Effector CD4-positive, alpha-beta T cell (primary cell): ENCODE results near the gene PLXND1.
"Not testable (repeated sequence)": the region's sequence is repeated elsewhere in the genome, so short reads cannot be mapped to it uniquely, and the experiment has no call there.

Experiments used
- DNase-seq: peaks from one replicate; pipeline ENCODE4 v3.0.0-alpha.2; 2020
- total RNA-seq: gene quantifications from one replicate; lab custom pipeline; 2026; lab: John Stamatoyannopoulos, UW

Gene PLXND1, protein sequence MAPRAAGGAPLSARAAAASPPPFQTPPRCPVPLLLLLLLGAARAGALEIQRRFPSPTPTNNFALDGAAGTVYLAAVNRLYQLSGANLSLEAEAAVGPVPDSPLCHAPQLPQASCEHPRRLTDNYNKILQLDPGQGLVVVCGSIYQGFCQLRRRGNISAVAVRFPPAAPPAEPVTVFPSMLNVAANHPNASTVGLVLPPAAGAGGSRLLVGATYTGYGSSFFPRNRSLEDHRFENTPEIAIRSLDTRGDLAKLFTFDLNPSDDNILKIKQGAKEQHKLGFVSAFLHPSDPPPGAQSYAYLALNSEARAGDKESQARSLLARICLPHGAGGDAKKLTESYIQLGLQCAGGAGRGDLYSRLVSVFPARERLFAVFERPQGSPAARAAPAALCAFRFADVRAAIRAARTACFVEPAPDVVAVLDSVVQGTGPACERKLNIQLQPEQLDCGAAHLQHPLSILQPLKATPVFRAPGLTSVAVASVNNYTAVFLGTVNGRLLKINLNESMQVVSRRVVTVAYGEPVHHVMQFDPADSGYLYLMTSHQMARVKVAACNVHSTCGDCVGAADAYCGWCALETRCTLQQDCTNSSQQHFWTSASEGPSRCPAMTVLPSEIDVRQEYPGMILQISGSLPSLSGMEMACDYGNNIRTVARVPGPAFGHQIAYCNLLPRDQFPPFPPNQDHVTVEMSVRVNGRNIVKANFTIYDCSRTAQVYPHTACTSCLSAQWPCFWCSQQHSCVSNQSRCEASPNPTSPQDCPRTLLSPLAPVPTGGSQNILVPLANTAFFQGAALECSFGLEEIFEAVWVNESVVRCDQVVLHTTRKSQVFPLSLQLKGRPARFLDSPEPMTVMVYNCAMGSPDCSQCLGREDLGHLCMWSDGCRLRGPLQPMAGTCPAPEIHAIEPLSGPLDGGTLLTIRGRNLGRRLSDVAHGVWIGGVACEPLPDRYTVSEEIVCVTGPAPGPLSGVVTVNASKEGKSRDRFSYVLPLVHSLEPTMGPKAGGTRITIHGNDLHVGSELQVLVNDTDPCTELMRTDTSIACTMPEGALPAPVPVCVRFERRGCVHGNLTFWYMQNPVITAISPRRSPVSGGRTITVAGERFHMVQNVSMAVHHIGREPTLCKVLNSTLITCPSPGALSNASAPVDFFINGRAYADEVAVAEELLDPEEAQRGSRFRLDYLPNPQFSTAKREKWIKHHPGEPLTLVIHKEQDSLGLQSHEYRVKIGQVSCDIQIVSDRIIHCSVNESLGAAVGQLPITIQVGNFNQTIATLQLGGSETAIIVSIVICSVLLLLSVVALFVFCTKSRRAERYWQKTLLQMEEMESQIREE (N-terminal part only)
- 5.1 reads per million, percentile 20 among the genes with 10 or more reads in this experiment for total RNA-seq

DNA sequence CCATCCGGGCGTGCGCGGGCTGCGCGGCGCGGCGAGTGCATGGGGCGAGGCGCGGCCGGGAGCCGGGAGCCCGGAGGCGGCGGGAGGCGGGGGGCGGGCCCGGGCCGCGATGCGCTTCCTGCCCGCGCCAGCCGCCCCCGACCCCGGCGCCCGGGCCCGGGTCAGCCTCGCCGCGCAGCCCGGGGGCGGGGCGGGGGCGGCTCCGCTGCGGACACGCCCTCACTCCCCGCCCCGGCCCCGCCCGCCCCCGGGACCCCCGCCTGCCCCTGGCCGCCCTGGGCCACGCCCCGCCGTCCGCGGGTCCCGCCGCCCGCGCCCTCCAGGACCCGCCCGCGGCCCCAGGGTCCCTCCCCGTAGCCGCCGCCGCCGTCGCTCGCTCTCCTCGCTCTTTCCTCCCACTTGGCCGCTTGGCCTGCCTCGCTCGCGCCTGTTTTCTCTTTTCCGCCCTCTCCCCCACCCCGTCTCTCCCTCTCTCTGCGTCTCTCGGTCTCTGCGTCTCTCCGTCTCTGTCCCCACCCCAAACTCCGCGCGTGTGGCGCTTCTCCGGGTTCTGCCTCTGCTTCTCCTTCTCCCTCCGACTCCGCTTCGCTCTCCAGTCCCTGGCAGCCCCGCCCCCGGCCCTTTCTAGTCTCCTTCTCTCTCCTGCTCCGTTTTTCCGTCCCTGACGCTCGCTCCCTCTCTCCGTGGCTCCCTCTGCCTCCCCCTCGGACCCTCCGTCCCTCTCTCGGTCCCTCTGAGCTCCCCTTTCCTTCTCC is at the start of gene PLXND1:
PLXND1 (minus strand) TSS at position 41 of the 755 bp plus-strand sequence; CDS start at position 4, 37 bp downstream.
- DNase-seq, result peak; percentile 37

DNA sequence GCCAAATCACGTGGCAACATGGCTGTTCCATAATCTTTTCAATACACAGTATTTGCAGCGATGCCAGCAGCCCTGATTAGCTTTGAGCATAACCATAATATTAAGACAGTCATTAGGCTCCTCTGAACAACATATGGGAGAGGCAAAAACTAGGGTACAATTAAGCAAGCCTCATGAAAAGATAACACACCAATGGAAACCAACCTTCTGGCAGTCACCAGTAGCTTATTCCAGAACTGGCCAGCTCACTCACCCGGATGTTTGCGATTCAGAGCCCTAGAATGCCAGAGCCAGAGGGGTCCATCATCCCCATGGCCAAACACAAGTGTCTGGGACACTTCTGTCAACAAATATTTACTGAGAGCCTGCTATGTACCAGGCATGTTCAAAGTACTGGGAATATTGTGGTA is 48.8 kb upstream of the PLXND1 start:
- no peak for DNase-seq

DNA sequence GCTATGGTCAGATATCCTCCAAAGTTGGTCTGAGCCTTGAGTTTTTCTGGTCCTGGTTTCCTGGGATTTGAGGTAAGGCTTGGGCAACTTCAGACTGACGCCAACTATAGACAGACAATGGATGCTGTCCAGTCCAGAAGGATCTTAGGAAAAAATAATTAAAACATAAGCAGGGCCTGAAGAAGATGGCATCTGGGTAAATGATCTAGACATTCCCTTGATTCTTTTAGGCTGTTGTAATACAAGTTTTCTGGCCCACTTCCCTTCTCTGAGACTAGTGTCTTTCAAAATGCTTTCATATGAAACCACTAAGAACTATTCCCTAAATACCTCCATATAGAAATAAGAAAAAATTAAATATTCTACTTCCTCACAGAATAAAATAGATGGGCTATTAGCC is 47.7 kb upstream of the PLXND1 start:
- no peak for DNase-seq

DNA sequence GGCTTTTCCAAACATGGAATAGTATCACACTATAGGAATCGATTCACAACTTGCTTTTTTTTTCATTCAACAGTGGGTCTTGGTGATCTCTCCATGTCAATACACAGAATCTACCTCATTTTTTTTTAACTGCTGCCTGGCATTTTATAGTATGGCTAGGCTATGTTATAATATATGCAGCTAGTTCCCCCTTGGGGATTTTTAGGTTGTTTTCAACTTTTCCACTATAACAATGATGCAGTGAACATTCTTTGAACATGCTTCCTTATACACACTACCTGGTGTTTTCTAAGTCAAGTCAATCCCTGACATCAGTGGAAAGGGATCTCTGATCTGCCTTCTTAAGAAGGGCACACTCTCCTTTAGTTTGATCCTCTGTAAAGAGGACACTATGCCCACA is 46.5 kb upstream of the PLXND1 start:
- DNase-seq, result no peak

DNA sequence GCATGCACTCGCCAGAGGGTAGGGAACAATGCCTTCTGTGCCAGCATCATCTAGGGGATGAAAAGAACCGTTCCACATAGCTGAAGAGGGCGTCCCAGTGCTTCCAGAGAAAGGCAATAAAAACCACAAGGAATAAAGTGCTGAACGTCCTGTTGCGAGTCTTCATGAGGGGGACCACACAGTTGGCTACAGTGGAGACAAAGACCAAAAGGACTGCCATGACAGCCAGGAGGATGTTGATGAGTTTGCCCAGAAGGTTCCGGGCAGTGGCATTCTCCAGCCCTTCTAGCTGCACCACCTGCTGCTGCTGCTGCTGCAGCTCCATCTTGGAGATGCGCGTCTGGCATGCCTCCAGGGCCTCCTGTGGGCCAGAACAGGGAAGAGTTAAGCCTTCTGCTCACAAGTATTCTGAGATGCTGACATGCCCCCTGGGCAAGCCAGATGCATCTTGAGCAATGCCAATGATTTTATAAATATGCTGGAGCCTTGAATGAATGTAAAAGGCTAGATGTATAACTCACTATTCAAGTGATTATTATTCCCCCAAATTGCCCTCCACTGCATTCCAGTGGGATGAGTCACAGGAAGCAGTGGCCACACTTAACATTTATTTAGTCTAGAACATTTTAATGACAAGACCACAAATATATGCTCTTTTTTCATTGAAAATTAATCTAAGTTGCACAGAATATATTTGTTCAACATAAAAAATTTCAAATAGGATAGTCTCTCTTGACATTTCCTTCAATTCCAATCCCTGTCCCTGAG is 45.1 kb upstream of the PLXND1 start:
- no peak for DNase-seq

DNA sequence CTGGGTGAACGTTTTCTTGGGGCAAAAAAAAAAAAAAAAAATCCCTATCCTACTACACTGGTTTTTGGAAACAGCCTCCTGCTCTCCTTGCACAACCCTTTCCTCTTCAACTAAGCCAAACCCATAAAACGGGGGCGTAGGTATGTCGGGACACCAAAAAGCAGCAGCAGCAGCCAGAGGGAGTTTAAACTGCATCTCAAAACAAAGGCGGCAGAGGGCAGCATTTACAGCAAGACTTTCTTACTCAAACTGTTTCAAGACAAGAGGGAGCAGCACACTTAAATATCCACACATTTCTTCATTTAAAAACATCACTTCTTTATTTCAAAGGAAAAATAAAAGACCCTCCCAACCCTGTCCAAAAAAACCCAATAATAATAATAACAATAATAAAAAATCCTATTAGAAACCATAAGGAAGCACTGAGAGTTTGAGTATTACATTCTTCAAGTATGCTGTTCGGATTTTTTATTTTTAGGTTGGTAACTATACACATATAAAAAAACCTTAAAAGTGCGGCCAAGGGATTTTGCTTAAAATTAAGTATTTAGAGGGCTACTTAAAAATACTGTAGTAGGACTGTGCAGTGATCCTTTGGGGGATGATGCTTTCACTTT is 43.9 kb upstream of the PLXND1 start:
- DNase-seq, result peak; percentile 17

DNA sequence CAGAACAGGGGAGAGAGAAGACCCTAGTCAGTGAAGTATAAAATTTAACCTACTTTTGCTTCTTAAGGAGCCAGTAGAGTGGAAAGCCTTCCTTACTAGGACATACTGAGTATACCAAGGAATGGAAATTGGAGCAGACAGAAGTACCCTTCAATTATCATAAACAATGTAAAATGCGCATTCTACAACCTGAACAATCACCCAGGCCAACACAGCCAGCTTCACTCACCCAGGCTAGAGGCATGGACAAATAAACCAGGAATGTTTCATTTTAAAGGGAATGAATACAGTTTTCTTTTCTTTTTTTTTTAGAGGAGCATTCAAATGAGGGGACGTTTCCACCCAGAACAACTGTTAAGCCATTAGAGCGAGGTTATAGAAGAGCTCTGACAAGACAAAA is 41.9 kb upstream of the PLXND1 start:
- DNase-seq, result no peak

DNA sequence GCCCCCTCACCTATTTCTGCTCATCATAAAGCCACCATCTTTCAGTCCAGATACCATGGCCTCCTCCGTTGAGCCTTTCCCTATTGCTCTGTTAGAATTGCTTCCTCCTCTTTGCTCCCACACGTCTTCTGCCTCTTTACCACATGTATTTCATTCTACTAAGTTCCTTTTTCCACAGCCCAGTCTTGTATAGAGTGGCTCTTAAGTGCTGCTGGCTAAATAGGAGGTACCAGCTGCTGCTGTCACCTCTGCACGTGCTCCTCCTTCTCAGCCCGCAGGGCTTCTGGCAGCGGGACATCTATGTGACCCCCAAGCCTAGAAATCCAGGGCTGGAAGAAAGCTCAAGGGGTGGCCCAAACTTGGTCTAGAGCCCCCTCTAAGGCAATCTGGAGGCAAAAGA is 38.8 kb upstream of the PLXND1 start:
- DNase-seq, result no peak

DNA sequence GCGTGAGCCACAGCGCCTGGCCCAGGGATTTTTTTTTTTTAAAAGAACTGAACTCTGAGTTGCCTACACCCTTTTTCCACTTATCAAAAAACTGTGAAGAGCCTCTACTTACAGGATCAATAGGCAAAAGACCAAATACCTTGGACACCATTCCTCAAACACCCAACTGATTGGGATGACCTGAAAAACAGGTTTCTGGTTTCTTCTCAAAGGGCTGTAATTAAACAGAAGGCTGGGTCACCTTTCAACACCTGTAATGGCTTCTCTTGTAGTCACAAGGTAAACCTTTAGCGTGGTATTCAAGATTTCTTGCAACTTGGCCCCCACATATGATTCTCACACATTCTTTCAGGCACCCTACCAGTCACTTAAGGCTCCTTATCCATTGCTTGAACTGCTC is 38.4 kb upstream of the PLXND1 start:
- DNase-seq, result no peak

DNA sequence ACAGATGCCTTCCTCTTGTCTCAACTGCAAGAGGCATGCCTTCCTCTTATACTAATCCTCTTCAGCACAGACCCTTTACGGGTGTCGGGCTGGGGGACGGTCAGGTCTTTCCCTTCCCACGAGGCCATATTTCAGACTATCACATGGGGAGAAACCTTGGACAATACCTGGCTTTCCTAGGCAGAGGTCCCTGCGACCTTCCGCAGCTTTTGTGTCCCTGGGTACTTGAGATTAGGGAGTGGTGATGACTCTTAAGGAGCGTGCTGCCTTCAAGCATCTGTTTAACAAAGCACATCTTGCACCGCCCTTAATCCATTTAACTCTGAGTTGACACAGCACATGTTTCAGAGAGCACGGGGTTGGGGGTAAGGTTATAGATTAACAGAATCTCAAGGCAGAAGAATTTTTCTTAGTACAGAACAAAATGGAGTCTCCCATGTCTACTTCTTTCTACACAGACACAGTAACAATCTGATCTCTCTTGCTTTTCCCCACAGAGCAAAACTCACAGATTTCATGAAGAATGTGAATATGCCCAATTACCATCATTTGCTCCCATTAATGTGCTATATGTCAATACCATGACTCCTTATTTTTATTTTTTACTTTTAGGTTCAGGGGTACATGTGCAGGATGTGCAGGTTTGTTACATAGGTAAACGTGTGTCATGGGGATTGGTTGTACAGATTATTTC is 35.2 kb upstream of the PLXND1 start:
- DNase-seq, result not testable (repeated sequence)

DNA sequence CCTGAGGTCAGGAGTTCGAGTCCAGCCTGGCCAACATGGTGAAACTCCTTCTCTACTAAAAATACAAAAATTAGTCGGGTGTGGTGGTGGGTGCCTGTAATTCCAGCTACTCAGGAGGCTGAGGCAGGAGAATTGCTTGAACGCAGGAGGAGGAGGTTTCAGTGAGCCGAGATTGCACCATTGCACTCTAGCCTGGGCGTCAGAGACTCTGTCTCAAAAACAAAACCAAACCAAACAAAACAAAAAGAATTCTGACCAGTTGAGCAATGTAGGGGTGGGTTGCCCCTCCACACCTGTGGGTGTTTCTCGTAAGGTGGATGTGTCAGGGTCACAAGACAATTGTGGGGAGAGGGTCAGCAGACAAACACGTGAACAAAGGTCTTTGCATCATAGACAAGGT is 34.5 kb upstream of the PLXND1 start:
- not testable (repeated sequence) for DNase-seq

DNA sequence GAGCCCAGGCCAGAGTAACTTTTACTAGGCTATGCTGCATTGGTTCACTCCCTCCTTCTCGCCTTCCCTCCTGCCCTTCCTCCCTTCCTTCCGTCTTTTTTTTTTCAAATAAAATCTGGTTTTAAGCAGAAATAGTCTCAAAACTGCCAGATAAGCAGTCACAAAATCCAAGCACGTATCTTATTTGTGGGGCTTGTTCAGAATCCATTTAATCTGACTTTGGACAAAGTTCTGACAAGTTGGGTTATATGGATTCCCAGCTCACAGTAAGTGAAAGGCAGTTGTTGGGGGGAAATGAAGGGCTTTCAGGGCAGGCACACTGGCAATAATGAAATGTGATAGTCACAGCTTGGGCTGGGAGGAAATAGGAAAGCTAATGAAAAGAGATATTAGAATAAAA is 32.0 kb upstream of the PLXND1 start:
- DNase-seq, result no peak

DNA sequence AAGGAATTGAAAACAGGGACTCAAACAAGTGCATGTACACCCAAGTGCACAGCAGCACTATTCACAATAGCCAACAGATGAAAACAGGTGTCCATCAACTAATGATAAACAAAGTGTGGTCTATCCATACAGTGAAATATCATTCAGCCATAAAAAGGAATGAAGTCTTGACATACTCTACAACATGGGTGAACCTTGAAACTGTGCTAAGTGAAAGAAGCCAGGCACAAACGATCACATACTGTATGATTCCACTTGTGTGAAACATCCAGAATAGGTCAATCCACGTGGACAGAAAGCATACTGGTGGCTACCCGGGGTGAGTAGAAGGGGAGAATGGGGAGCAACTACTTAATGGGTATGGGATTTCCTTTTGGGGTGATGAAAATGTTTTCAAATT is 29.6 kb upstream of the PLXND1 start:
- no peak for DNase-seq

DNA sequence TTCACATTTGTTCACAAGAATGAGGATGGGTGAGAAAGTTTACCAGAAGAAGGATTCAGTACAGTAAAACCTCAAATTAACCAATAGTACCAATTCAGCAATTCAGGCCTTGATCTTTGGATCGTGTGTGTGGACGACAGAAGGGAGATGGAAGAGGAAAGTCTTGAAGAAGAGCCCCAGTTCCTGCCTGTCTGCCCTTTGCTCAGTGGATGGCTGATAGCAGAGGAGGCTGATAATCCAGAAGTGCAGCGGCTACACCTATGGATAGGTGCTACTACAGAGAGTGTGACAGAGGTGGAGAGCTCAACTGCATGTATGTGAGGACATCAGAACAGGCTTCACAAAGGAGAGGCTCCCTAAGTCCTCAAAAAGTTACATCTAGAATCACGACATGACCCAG is 29.2 kb upstream of the PLXND1 start:
- no peak for DNase-seq

DNA sequence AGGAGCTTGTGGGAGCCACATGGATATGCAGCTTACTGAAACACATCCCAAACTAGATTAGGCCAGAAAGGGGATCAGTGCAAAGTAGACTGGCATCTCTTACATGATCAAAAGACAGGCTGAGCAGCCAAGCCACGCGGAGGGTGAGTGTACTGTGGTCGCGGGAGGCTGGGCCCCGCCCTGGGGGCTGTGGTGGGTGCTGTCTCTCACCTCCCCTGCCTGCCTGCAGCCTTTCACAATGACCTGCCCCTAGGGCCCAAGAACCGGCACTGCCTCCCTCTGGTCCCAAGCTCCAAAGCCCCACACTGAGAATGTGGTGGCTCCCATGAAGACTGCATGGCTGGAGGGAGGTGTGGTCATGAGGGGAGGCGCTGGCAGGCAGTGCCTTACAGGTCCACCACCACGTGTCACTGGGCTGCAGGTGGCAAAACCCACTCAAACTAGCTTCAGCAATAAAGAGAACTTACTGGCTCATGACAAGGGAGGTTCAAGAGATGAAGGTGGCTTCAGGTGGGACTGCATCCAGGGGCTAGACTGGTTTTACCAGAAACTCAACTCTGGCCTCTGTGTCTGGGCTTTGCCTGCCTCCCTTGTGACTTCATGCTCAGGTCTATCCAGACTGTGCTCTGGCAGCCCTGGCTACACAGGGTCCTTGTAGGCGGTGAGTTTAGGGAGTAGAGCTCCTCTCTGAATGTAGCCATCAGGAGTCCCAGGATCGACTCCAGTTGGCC is 27.4 kb upstream of the PLXND1 start:
- no peak for DNase-seq

DNA sequence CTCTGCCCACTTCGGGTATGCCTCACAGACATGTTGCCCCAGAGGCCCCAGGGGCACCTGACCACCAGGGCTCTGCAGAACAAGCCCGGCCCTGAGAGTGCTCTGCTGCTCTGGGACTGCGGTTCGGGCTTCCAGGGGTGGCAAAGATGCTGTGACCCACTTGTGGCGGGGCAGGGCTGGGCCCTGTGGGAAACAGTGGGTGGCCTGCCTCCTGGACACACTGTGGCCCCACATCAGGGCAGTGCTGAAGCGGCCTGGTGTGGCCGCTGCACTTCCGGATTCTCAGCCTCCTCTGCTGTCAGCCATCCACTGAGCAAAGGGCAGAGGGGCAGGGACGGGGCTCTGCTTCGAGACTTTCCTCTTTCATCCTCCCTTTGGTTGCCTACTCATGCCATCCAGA is 26.5 kb upstream of the PLXND1 start:
- DNase-seq, result no peak

DNA sequence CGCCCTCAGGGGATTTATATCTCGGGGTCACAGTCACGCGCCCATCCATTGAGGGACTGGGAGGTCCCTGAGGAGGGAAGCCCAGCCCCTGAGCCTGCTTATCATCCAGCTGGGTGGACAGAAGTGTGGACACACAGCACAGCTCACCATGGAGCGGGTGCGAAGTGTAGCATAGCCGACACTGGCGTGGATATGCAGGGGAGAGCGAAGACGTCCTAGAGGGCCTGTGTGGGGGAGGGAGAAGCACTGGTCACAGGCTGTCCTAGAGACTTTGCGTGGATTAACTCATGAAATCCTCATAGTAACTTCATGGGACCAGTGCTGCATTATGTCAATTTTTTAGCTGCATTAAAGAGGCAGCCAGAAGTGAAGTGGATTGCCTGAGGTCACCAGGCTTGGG is 26.1 kb upstream of the PLXND1 start:
- no peak for DNase-seq

DNA sequence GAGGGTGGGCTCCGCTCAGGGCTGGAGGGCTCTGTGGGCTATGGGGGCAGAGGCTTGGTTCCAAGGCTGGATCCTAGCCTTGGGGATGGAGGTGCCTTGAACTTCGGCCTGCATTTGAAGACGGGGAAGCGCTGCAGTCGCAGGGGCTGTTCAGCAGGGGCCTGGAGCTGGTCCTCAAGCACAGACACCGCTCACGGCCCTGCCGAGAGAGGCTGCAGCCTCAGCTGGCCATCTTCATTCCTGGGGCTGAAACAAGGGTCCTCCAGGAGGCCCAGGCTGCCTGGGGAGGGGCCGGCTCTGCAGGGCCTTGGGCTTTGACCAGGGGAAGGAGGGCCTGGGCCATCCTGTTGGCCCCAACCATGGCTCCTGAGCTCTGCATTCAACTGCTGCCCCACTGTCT is 25.6 kb upstream of the PLXND1 start:
- DNase-seq, result no peak

DNA sequence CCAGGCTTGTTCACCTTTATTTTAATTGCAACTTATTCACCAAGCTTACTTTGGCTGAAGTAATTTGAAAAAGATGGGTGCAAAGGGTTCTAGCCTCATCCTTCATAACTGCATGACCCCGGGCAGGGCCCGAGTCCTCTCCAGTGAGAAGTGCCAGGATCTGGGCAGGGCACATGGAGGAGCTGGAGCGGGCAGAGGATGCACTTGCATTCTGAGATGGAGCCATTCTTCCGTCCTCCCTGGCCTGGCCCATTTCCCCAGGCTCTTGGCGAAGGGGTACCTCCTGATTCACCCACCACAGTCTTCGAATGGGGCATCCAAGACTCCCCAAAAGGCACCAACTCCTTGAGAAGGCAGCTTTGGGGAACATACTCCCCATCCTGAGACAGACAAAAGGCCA is 22.5 kb upstream of the PLXND1 start:
- DNase-seq, result no peak

DNA sequence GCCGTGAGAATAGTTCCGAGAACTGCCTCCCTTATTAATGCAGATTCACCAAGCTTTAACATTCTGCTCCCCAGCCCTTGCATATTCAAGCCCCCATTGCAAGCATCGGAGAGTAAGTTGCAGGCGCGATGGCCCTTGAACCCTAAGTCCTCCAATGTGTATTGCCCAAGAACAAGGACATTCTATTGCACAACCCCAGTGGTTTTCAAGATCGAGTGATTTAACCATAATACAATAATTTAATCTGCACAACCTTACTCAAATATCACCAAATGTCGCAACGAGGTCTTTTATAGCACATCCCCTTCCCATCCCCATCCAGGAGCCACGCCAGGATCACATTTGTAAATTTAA is 21.7 kb upstream of the PLXND1 start:
- DNase-seq, result no peak
